GM12878 (cell line): ENCODE results near the gene ZNFX1. TPM values are rescaled to one million over a fixed set of nuclear protein-coding genes. Genes with fewer than 3 reads are reported as not detected.

ENCODE experiments used
- ATAC-seq: fragments of 200-7000 bp; cut with Tn5 transposase; 3 replicates; pipeline ENCODE4 v1.9.1; 2020; ENCODE audit warnings: mild to moderate bottlenecking, moderate library complexity
- BruUV-seq: library from RNA; stranded (reverse); fragments of 400-500 nt; replicated peaks from 2 replicates; lab custom pipeline; 2021; lab: Mats Ljungman, UMichigan
- CTCF ChIA-PET: fragments of 300-600 bp; sonication (Branson Sonifier 250); formaldehyde crosslinking; extraction: SDS; loops from one replicate; lab custom pipeline; 2021; ENCODE audit warnings: inconsistent platforms; lab: Yijun Ruan, JAX
- POLR2A ChIA-PET: fragments of 350-600 bp; formaldehyde crosslinking; extraction: SDS; loops from one replicate; lab custom pipeline; 2021; ENCODE audit warnings: inconsistent platforms; lab: Charles Lee
- RAD21 ChIA-PET: fragments of 300-600 bp; sonication (Branson Sonifier 250); formaldehyde crosslinking; loops from one replicate; lab custom pipeline; 2023; ENCODE audit warnings: antibody characterized with exemption; ENCODE audit not compliant: unreplicated experiment; lab: Charles Lee
- SMC1A ChIA-PET: fragments of 300-600 bp; sonication (Branson Sonifier 250); formaldehyde crosslinking; loops from one replicate; lab custom pipeline; 2023; ENCODE audit not compliant: unreplicated experiment, uncharacterized antibody; lab: Charles Lee
- DNase-seq: peaks from one replicate; pipeline ENCODE4 v3.0.0-alpha.2; 2011; ENCODE audit warnings: low read depth, low spot score
- FAIRE-seq: peaks from 3 replicates; lab custom pipeline; 2011; peaks lifted over from hg19 to GRCh38; lab: Jason Lieb, UNC
- H2AFZ ChIP-seq: 2 replicates; pipeline ENCODE4 v1.6.0; 2011; ENCODE audit warnings: low read depth, low read length, control low read depth; ENCODE audit not compliant: control insufficient read depth
- H3K27ac ChIP-seq: 2 replicates; pipeline ENCODE4 v1.5.1; 2011; ENCODE audit warnings: control low read depth; ENCODE audit not compliant: control insufficient read depth, insufficient read depth
- H3K27me3 ChIP-seq, 2 experiments: replicated peaks in 1 of 2; 2 replicates each; pipeline versions ENCODE4 v1.6.0 to v1.6.1; 2011; ENCODE audit warnings: low read length in 1 of 2; ENCODE audit not compliant: control insufficient read depth in 2 of 2, insufficient read depth in 2 of 2
- H3K36me3 ChIP-seq, 2 experiments: 2 replicates each; pipeline ENCODE4 v1.5.1; 2011; ENCODE audit warnings: low read length in 1 of 2; ENCODE audit not compliant: control insufficient read depth in 2 of 2, insufficient read depth in 2 of 2
- H3K4me1 ChIP-seq: 2 replicates; pipeline ENCODE4 v1.6.1; 2011; ENCODE audit warnings: mild to moderate bottlenecking, low read length, moderate library complexity, mixed read lengths; ENCODE audit not compliant: control insufficient read depth, insufficient read depth
- H3K4me2 ChIP-seq: 2 replicates; pipeline ENCODE4 v1.6.0; 2011; ENCODE audit warnings: control low read depth; ENCODE audit not compliant: control insufficient read depth, insufficient read depth
- H3K4me3 ChIP-seq: fragments of 200-600 bp; sonication (generic); 2 replicates; pipeline ENCODE4 v1.5.1; 2016
- H3K79me2 ChIP-seq: 2 replicates; pipeline ENCODE4 v1.6.0; 2011; ENCODE audit warnings: low read length; ENCODE audit not compliant: control insufficient read depth, insufficient read depth
- H3K9ac ChIP-seq: 2 replicates; pipeline ENCODE4 v1.8.0; 2011; ENCODE audit warnings: low read length, control low read depth, mixed read lengths; ENCODE audit not compliant: control insufficient read depth, insufficient read depth
- H3K9me3 ChIP-seq: replicated peaks from 3 replicates; pipeline ENCODE4 v1.5.1; 2011; ENCODE audit warnings: mild to moderate bottlenecking, low read length; ENCODE audit not compliant: control insufficient read depth, insufficient read depth
- H4K20me1 ChIP-seq: 2 replicates; pipeline ENCODE4 v1.6.0; 2011; ENCODE audit not compliant: control insufficient read depth, insufficient read depth
- CBFB ChIP-seq: IDR thresholded peaks from 2 replicates; pipeline ENCODE4 v1.6.1; 2016; ENCODE audit warnings: antibody characterized with exemption, low read depth
- CBX5 ChIP-seq: sonication (generic); IDR thresholded peaks from 2 replicates; pipeline ENCODE4 v1.6.1; 2016; ENCODE audit warnings: low read depth, moderate library complexity, mild to moderate bottlenecking, inconsistent platforms
- DPF2 ChIP-seq: fragments of 450-650 bp; IDR thresholded peaks from 2 replicates; pipeline ENCODE4 v1.6.1; 2017; ENCODE audit warnings: mild to moderate bottlenecking
- HCFC1 ChIP-seq: fragments of 150-350 bp; IDR thresholded peaks from 2 replicates; pipeline ENCODE4 v1.6.1; 2014; ENCODE audit warnings: low read length
- MEF2B ChIP-seq: fragments of 450-650 bp; IDR thresholded peaks from 2 replicates; pipeline ENCODE4 v1.6.1; 2018; ENCODE audit warnings: mild to moderate bottlenecking, moderate library complexity; ENCODE audit not compliant: partially characterized antibody, poor library complexity, severe bottlenecking
- PML ChIP-seq: IDR thresholded peaks from 2 replicates; pipeline ENCODE4 v1.6.1; 2012; ENCODE audit warnings: low read length, inconsistent platforms
- POLR2AphosphoS5 ChIP-seq: IDR thresholded peaks from 2 replicates; pipeline ENCODE4 v1.6.1; 2011; ENCODE audit warnings: mild to moderate bottlenecking, low read length, inconsistent platforms
- TCF7 ChIP-seq: IDR thresholded peaks from 2 replicates; pipeline ENCODE4 v1.6.1; 2014; ENCODE audit warnings: antibody characterized with exemption, borderline replicate concordance
- ZZZ3 ChIP-seq: IDR thresholded peaks from 2 replicates; pipeline ENCODE4 v1.6.1; 2011; ENCODE audit warnings: low read depth; ENCODE audit not compliant: control insufficient read depth, insufficient read length
- WGBS: methylation state at CpG from one replicate; pipeline ENCODE4 v1.1.6; 2016; ENCODE audit warnings: low lambda C conversion rate; ENCODE audit not compliant: insufficient replicate concordance, insufficient coverage; ENCODE audit errors: missing lambda C conversion rate; 5-methylcytosine and 5-hydroxymethylcytosine counted together
- in situ Hi-C: fragments of 300-500 bp; cut with MboI; formaldehyde crosslinking; loops from 9 replicates; pipeline ENCODE4 v1.14.3; 2018; ENCODE audit warnings: mixed read lengths
- intact Hi-C: fragments of 100-400 bp; cut with micrococcal nuclease; formaldehyde crosslinking; loops from one replicate; pipeline ENCODE4 v1.14.2; 2022; ENCODE audit not compliant: unreplicated experiment
- polyA plus RNA-seq, 11 experiments: library from polyadenylated mRNA; depleted of rRNA in 4 of 11; unstranded in 6 of 11; stranded (reverse) in 5 of 11; fragments of >200 nt; fragmentation: Nextera tagmentation in 4 of 11; fragmentation: Illumina TruSeq in 1 of 11; extraction: Ambion mirVana in 4 of 11; extraction: Trizol in 1 of 11; gene quantifications; 1 replicate in 1 of 11; 2 replicates in 10 of 11; pipeline versions ENCODE4 v1.2.1 to v1.2.3, GENCODE V29; 2011 to 2016; ENCODE audit warnings: inconsistent platforms in 2 of 11, missing spikeins in 2 of 11, low read depth in 1 of 11
- total RNA-seq, 4 experiments: library from RNA; depleted of rRNA in 3 of 4; stranded (reverse); fragments of >200 nt in 3 of 4; fragmentation: Illumina TruSeq in 1 of 4; extraction: Trizol in 1 of 4; gene quantifications; 2 replicates each; pipeline versions ENCODE4 v1.2.1 to v1.2.3, GENCODE V29; 2013 to 2021
- TF ChIP-seq, protein P1 (sequence below): fragments of 450-650 bp; conservative IDR thresholded peaks from 2 replicates; pipeline ENCODE4 v1.6.1; 2017; ENCODE audit warnings: mild to moderate bottlenecking, moderate library complexity
- TF ChIP-seq, protein P2 (sequence below): IDR thresholded peaks from 2 replicates; pipeline ENCODE4 v1.6.1; 2011; ENCODE audit warnings: borderline replicate concordance, low read depth, mild to moderate bottlenecking, moderate library complexity, mixed read lengths, low read length; ENCODE audit not compliant: insufficient read depth; ENCODE audit errors: extremely low read length
- TF ChIP-seq, protein P3 (sequence below): fragments of 450-650 bp; IDR thresholded peaks from 2 replicates; pipeline ENCODE4 v1.6.1; 2017; ENCODE audit warnings: mild to moderate bottlenecking, moderate library complexity
- TF ChIP-seq, protein P4 (sequence below): fragments of 450-650 bp; IDR thresholded peaks from 2 replicates; pipeline ENCODE4 v1.6.1; 2016; ENCODE audit warnings: mild to moderate bottlenecking

Gene ZNFX1
- total and polyA plus RNA-seq, 10 of the 15 experiments (the other 5 are each of a cell fraction or from before 2014, with no cell fraction given) = 7.4 to 31.5 (median 25.6) TPM

DNA sequence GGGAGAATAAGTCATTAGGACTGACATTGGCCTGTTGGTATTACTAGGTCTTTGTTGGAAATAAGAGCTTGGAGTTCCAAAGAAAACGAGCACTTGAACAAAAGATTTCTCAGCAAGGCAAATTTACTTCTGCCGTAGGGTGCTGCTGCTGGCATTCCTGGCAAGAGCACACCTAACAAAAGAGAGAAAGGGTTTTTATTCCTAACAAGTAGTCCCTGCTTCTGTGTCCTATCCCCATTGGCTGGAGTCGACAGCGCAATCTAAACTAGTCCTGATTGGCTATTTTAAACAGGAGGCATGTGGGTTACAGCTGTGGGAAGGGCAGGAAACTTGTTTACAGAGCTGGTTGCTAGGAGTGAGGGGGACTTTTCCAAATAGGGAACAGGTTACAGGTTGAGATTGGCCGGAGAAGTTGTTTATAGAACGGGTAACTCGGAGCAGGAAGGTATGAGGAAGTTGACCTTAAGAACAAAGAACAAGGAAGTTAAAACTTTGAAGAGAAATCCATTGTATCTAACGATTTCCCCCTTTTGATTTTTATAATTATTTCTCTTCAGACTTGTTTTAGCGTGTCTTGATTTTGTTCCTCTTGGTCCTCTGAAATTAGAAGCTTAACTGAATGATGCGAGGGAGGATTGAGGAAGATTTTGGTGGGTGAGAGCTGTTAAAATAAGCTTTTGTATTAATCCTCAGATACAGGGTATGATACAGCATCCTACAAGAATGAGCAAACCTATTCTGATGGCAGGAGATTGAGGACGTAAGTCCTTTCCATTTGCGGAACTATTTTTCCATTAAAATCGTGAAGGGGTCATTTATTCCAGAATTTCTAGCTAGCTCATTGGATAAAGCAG lies 3.4 kb upstream of the ZNFX1 start:
- CTCF ChIA-PET = interaction anchor here (1.1 to 3.6 kb wide), 5 partner anchors 10 to 148 kb away, joined by 3 to 14 read pairs (median 4); no protein-coding TSS in a partner anchor
- SMC1A ChIA-PET = interaction anchor here (0.9 to 3.3 kb wide), 8 partner anchors 9 to 101 kb away, joined by 3 to 21 read pairs (median 4); partner anchors contain the start of gene DDX27
- H3K27me3 ChIP-seq = no peaks in the 10 kb centered on the region
- WGBS = 2% methylated on average over 13 of the region's 13 CpGs
- H4K20me1 ChIP-seq = peaks cover 24% of the 10 kb centered on the region
- in situ Hi-C loops (no loop called here), intact Hi-C loops (no loop called here)
- RAD21 ChIA-PET = interaction anchor here (1.1 to 1.9 kb wide), 4 partner anchors 14 to 62 kb away, joined by 3 to 6 read pairs (median 4); partner anchors contain the start of gene DDX27
- peak overlapping the region; percentile 95 for H3K4me3 ChIP-seq
- peak overlapping the region; percentile 92 for H3K27ac ChIP-seq
- no peak for FAIRE-seq
- H3K36me3 ChIP-seq = peaks cover 31 to 56% of the 10 kb centered on the region in 2 experiments
- H3K9ac ChIP-seq = peak overlapping the region; percentile 98
- DNase-seq = no peak
- POLR2A ChIA-PET = interaction anchor here (0.6 to 4.0 kb wide), 13 partner anchors 9 to 1252 kb away, joined by 3 to 25 read pairs (median 5); partner anchors contain the start of gene DDX27
- H3K9me3 ChIP-seq = peaks cover 27% of the 10 kb centered on the region
- H3K4me2 ChIP-seq = peak overlapping the region; percentile 74
- no peak overlapping the region for H2AFZ ChIP-seq
- H3K79me2 ChIP-seq = peaks cover 94% of the 10 kb centered on the region
- H3K4me1 ChIP-seq = peaks cover 5% of the 10 kb centered on the region
- no TSS peak for BruUV-seq
- ATAC-seq = peak; percentile 4
- TF ChIP-seq ZZZ3 (no peak), CBFB (0 out of 2 replicates have a peak, but pooled peaks have one; percentile 42), PML (0 out of 2 replicates have a peak, but pooled peaks have one; percentile 26), POLR2AphosphoS5 (peak; percentile 75), TCF7 (no peak), MEF2B (no peak), CBX5 (peak; percentile 90; the same call in 1 of the 2 replicates), DPF2 (no peak), HCFC1 (peak; percentile 29; the same call in 1 of the 2 replicates)
- TF ChIP-seq, protein P1, sequence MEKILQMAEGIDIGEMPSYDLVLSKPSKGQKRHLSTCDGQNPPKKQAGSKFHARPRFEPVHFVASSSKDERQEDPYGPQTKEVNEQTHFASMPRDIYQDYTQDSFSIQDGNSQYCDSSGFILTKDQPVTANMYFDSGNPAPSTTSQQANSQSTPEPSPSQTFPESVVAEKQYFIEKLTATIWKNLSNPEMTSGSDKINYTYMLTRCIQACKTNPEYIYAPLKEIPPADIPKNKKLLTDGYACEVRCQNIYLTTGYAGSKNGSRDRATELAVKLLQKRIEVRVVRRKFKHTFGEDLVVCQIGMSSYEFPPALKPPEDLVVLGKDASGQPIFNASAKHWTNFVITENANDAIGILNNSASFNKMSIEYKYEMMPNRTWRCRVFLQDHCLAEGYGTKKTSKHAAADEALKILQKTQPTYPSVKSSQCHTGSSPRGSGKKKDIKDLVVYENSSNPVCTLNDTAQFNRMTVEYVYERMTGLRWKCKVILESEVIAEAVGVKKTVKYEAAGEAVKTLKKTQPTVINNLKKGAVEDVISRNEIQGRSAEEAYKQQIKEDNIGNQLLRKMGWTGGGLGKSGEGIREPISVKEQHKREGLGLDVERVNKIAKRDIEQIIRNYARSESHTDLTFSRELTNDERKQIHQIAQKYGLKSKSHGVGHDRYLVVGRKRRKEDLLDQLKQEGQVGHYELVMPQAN = 0 out of 2 replicates have a peak, but pooled peaks have one; percentile 11
- TF ChIP-seq, protein P2, sequence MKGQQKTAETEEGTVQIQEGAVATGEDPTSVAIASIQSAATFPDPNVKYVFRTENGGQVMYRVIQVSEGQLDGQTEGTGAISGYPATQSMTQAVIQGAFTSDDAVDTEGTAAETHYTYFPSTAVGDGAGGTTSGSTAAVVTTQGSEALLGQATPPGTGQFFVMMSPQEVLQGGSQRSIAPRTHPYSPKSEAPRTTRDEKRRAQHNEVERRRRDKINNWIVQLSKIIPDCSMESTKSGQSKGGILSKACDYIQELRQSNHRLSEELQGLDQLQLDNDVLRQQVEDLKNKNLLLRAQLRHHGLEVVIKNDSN = no peak
- TF ChIP-seq, protein P3, sequence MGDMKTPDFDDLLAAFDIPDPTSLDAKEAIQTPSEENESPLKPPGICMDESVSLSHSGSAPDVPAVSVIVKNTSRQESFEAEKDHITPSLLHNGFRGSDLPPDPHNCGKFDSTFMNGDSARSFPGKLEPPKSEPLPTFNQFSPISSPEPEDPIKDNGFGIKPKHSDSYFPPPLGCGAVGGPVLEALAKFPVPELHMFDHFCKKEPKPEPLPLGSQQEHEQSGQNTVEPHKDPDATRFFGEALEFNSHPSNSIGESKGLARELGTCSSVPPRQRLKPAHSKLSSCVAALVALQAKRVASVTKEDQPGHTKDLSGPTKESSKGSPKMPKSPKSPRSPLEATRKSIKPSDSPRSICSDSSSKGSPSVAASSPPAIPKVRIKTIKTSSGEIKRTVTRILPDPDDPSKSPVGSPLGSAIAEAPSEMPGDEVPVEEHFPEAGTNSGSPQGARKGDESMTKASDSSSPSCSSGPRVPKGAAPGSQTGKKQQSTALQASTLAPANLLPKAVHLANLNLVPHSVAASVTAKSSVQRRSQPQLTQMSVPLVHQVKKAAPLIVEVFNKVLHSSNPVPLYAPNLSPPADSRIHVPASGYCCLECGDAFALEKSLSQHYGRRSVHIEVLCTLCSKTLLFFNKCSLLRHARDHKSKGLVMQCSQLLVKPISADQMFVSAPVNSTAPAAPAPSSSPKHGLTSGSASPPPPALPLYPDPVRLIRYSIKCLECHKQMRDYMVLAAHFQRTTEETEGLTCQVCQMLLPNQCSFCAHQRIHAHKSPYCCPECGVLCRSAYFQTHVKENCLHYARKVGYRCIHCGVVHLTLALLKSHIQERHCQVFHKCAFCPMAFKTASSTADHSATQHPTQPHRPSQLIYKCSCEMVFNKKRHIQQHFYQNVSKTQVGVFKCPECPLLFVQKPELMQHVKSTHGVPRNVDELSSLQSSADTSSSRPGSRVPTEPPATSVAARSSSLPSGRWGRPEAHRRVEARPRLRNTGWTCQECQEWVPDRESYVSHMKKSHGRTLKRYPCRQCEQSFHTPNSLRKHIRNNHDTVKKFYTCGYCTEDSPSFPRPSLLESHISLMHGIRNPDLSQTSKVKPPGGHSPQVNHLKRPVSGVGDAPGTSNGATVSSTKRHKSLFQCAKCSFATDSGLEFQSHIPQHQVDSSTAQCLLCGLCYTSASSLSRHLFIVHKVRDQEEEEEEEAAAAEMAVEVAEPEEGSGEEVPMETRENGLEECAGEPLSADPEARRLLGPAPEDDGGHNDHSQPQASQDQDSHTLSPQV = no peak
- TF ChIP-seq, protein P4, sequence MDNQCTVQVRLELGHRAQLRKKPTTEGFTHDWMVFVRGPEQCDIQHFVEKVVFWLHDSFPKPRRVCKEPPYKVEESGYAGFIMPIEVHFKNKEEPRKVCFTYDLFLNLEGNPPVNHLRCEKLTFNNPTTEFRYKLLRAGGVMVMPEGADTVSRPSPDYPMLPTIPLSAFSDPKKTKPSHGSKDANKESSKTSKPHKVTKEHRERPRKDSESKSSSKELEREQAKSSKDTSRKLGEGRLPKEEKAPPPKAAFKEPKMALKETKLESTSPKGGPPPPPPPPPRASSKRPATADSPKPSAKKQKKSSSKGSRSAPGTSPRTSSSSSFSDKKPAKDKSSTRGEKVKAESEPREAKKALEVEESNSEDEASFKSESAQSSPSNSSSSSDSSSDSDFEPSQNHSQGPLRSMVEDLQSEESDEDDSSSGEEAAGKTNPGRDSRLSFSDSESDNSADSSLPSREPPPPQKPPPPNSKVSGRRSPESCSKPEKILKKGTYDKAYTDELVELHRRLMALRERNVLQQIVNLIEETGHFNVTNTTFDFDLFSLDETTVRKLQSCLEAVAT = peak; percentile 68
